Activated naive CD8-positive, alpha-beta T cell (primary cell): Measurements from ENCODE around the gene CIZ1.
A peak's percentile ranks its signal among the peaks of the same experiment; 100 is the strongest.
"Not testable (repeated sequence)": the region's sequence is repeated elsewhere in the genome, so short reads cannot be mapped to it uniquely, and the experiment has no call there.

Source experiments
- H3K27ac Mint-ChIP-seq: one replicate; pipeline ENCODE4 v1.8.0; 2021; ENCODE audit warnings: mixed read lengths
- H3K27me3 Mint-ChIP-seq: one replicate; pipeline ENCODE4 v1.8.0; 2021; ENCODE audit warnings: mixed read lengths
- H3K36me3 Mint-ChIP-seq: one replicate; pipeline ENCODE4 v1.8.0; 2021; ENCODE audit warnings: mixed read lengths
- H3K4me1 Mint-ChIP-seq: one replicate; pipeline ENCODE4 v1.8.0; 2021; ENCODE audit warnings: low read depth, mixed read lengths
- H3K4me3 Mint-ChIP-seq: one replicate; pipeline ENCODE4 v1.8.0; 2021; ENCODE audit warnings: mild to moderate bottlenecking, mixed read lengths
- H3K9me3 Mint-ChIP-seq: one replicate; pipeline ENCODE4 v1.8.0; 2021; ENCODE audit warnings: low read depth, mixed read lengths

CIZ1 gene, protein sequence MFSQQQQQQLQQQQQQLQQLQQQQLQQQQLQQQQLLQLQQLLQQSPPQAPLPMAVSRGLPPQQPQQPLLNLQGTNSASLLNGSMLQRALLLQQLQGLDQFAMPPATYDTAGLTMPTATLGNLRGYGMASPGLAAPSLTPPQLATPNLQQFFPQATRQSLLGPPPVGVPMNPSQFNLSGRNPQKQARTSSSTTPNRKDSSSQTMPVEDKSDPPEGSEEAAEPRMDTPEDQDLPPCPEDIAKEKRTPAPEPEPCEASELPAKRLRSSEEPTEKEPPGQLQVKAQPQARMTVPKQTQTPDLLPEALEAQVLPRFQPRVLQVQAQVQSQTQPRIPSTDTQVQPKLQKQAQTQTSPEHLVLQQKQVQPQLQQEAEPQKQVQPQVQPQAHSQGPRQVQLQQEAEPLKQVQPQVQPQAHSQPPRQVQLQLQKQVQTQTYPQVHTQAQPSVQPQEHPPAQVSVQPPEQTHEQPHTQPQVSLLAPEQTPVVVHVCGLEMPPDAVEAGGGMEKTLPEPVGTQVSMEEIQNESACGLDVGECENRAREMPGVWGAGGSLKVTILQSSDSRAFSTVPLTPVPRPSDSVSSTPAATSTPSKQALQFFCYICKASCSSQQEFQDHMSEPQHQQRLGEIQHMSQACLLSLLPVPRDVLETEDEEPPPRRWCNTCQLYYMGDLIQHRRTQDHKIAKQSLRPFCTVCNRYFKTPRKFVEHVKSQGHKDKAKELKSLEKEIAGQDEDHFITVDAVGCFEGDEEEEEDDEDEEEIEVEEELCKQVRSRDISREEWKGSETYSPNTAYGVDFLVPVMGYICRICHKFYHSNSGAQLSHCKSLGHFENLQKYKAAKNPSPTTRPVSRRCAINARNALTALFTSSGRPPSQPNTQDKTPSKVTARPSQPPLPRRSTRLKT

DNA sequence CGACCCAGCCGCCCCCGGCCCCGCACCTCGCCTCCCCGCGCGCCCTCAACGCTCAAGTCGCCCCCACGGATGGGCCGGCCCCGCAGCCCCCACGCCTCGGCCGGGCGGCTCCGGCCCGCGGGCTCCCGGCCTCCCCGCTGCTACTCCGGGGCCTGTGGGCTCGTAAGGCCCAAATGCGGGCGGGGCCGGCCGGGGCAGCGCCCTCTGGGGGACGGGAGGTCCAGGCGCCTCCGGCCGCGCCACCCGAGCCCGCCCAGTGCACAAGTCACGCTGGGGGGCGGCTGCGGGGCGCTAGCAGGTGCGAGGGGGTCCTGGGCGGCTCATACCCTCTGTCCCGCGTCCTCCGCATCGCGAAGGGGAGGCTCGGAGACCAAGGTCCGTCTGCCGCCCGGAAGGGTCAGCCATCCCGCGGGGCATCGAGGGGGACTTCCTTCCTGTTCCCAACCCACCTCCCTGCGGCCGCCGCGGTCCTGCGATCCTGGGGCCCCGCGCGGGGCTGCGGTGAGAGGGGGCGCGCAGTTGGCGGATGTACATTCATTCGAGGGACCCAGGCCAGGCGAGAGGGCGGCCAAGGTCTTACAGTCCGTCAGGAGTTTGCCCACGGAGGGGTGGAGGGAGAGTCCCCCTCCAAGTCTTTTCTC is at the start of gene CIZ1:
TSS of gene CIZ1 (minus strand) at position 167 of the 641 bp plus-strand sequence. CDS start 715 bp downstream, outside the sequence.
- H3K27ac Mint-ChIP-seq, result peak within 1 kb of the TSS; percentile 90
- H3K27me3 Mint-ChIP-seq, result no peaks in the 10 kb centered on the region
- peaks cover 6% of the 10 kb centered on the region for H3K36me3 Mint-ChIP-seq
- H3K4me1 Mint-ChIP-seq, result peaks cover 26% of the 10 kb centered on the region
- no peaks in the 10 kb centered on the region for H3K9me3 Mint-ChIP-seq
- peak within 1 kb of the TSS; percentile 98 for H3K4me3 Mint-ChIP-seq

DNA sequence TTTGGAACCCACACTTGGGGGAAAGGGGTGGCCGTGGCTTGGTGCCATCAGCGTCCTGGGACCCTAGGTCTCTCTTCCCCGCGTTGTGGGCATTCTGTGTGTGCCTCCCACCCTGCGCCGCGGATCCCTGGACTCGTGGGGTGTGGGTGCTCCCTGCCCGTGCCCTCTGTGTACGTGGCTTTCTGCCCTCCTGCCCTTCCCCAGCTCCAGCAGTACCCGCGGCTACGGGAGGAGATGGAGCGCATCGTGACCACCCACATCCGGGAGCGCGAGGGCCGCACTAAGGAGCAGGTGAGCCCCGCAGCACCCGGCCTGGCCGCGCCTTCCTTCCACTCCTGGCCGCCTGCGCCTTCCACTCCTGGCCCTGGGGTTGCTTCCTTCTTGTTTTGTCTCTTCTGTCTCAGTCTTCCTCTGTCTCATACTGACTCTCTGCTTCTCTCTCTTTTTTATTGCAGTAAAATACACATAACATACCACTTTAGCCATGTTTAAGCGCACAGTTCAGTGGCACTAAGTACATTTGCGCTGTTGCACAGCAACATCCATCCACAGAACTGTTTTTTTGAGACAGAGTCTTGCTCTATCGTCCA is 42.5 kb upstream of the CIZ1 start:
- Mint-ChIP-seq H3K9me3 (no peaks in the 10 kb centered on the region), H3K4me3 (no peak overlapping the region), H3K4me1 (no peaks in the 10 kb centered on the region), H3K36me3 (no peaks in the 10 kb centered on the region), H3K27ac (no peak overlapping the region), H3K27me3 (no peaks in the 10 kb centered on the region)

DNA sequence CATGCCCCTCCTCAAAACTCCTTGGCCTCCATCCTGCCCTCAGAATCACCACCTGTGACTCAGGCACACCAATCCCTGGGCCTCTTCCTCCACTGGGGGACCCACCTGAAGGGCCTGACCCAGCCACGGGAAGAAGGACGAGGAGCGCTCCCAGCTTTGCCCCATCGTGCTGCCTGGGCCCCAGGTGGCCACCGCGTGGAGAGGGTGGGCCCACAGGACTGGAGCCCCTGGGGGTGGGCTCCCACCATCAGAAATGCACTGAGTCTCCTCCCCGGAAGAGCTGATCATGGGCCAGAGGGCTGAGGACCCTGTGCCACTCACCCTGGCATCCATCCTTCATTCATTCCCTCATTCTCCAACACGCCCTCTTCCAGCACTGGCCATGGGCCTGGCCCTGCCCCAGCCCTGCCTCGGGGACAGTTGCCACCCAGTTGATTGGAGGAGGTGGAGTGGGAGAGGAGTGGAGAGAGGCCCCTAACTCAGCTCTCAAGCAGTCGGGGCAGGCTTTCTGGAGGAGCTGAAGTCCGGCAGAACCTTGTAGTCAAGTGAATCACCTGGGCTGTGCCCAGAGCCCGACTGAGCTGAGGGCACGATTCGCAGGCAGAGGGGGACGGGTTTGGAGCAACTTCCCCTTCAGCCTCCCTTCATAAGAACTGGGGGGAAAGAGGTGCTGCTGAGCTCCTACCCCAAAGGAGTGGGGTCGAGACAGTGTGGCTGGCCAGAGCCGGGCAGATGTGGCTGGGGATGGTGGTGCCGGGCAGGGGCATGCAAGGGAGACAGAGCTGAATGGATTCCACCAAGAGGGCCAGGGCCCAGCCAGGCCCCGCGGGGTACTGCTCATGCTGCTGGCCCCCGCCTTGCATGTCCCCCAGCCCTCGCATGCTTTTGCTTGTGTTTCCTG is 41.4 kb upstream of the CIZ1 start:
- no peaks in the 10 kb centered on the region for H3K36me3 Mint-ChIP-seq
- H3K4me1 Mint-ChIP-seq, result no peaks in the 10 kb centered on the region
- H3K27ac Mint-ChIP-seq, result no peak overlapping the region
- no peaks in the 10 kb centered on the region for H3K27me3 Mint-ChIP-seq
- H3K4me3 Mint-ChIP-seq, result no peak overlapping the region
- no peaks in the 10 kb centered on the region for H3K9me3 Mint-ChIP-seq

DNA sequence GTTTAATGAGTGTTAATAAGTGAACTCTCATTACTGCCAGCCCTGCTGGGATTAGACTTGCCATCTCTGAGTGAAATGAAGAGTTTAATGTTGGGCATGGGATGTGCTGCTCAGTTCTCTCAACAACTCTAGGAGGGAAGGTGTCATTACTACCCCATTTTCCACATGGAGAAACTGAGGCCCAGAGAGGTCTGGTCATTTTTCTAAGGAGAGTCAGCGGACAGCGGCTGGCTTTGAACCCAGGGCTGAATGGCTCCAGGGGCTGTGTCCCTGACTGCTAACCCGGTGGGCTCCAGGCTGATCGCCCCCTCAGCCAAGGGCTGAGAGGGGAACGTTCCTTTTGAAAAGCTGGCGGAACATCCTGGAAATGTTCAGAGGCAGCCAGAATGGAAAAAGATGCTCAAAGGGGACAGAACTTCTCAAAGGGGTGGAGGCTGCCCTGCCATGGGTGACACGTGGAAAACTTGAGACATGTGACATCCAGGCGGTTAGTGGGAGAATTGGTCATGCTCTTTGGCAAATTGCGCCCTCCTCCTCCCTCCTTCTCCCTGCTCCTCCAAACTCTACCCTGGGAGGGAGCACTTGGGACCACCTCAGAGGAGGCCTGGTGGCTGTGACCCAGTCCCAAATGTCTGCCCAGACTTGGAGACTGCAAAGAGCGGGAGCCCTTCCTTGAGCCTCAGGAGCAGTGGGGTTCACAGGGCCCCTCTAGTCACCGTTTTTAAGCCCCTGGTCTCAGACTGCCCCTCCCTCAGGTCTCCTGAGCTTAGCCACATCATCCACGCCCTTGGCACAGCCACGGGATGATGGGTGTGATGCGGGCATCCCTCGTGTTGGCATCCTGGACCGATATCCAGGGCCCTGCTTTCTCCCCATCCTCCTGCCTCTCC is 40.5 kb upstream of the CIZ1 start:
- Mint-ChIP-seq H3K9me3 (no peaks in the 10 kb centered on the region), H3K27me3 (no peaks in the 10 kb centered on the region), H3K36me3 (no peaks in the 10 kb centered on the region), H3K4me3 (no peak overlapping the region), H3K4me1 (no peaks in the 10 kb centered on the region), H3K27ac (no peak overlapping the region)

DNA sequence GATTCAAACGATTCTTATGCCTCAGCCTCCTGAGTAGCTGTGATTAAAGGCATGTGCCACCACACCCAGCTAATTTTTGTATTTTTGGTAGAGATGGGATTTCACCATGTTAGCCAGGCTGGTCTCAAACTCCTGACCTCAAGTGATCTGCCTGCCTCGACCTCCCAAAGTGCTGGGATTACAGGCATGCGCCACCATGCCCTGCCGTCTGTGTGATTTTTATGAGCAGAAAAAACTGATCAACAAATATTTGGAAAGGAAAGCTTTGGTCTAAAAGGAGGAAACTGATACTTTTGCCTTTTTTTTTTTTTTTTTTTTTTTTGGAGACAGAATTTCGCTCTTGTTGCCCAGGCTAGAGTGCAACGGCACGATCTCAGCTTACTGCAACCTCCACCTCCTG is 39.5 kb upstream of the CIZ1 start:
- H3K27me3 Mint-ChIP-seq, H3K9me3 Mint-ChIP-seq, H3K27ac Mint-ChIP-seq, H3K4me3 Mint-ChIP-seq, H3K36me3 Mint-ChIP-seq, H3K4me1 Mint-ChIP-seq: not testable (repeated sequence)

DNA sequence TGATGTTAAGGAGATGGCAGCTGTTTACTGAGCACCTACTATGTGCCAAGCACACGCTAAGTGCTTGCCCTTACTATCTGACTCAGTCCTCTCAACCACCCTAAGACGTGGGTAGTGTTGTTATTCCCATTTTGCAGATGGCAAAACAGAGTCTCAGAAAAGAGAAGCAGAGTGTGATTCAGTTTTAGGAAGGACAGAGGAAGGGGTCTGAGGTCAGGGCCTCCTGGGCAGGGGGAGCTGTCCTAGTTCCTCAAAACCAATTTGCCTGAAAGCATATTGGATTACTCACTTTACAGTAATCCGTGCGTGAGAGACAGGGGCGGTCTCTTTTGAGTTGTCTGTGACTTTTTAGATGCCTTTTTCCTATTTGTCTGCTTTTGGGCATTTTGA is 35.0 kb upstream of the CIZ1 start:
- H3K4me1 Mint-ChIP-seq, result no peaks in the 10 kb centered on the region
- H3K4me3 Mint-ChIP-seq, result no peak overlapping the region
- no peak overlapping the region for H3K27ac Mint-ChIP-seq
- H3K36me3 Mint-ChIP-seq, result no peaks in the 10 kb centered on the region
- H3K9me3 Mint-ChIP-seq, result no peaks in the 10 kb centered on the region
- H3K27me3 Mint-ChIP-seq, result no peaks in the 10 kb centered on the region

DNA sequence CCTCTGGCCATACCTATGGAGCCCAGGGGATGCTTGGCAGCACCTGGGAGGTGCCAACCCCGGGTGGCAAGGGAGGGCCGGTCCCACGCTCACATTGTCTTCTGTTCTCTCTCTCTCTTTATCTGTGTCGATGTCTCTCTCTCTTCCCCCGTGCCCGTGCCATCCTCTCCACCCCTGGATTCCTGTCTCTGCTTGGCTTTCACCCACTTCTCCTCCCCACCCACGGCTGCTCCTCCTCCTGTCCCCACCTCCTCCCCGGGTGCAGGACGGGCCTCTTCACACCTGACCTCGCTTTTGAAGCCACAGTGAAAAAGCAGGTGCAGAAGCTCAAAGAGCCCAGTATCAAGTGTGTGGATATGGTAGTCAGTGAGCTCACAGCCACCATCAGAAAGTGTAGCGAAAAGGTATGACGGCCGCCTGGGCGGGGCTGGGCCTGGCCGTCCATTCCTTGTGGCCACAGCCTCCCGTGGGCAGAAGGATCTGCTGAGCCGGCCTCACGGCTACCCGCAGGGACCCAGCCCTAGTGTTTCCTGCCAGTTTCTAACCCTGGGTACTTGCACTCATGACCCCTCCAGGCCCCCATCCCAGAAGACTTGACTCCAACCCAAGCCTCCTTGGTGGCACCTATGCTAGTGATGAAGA is 34.5 kb upstream of the CIZ1 start:
- H3K27me3 Mint-ChIP-seq, result no peaks in the 10 kb centered on the region
- no peaks in the 10 kb centered on the region for H3K9me3 Mint-ChIP-seq
- no peaks in the 10 kb centered on the region for H3K4me1 Mint-ChIP-seq
- H3K4me3 Mint-ChIP-seq, result no peak overlapping the region
- no peaks in the 10 kb centered on the region for H3K36me3 Mint-ChIP-seq
- no peak overlapping the region for H3K27ac Mint-ChIP-seq

DNA sequence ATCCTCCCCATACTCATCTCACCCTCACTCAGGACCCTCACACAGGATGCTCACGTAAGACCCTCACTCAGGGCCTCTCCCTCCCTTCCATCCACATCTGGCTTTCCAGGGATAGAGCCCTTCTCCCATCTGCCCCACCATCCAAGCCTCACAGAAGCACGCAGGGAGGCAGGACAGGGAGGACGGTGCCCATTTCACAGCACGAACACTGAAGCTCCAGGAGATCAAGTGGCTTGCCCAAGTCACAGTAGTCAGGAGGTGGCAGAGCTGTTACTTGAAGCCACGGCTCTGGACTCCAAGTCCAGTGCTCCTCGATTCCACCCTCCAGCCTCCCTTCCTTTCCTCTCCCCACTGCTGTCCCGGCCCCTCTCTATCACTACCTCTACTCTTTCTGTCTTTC is 33.5 kb upstream of the CIZ1 start:
- H3K9me3 Mint-ChIP-seq, result no peaks in the 10 kb centered on the region
- H3K27ac Mint-ChIP-seq, result no peak overlapping the region
- no peaks in the 10 kb centered on the region for H3K27me3 Mint-ChIP-seq
- no peak overlapping the region for H3K4me3 Mint-ChIP-seq
- H3K36me3 Mint-ChIP-seq, result no peaks in the 10 kb centered on the region
- no peaks in the 10 kb centered on the region for H3K4me1 Mint-ChIP-seq

DNA sequence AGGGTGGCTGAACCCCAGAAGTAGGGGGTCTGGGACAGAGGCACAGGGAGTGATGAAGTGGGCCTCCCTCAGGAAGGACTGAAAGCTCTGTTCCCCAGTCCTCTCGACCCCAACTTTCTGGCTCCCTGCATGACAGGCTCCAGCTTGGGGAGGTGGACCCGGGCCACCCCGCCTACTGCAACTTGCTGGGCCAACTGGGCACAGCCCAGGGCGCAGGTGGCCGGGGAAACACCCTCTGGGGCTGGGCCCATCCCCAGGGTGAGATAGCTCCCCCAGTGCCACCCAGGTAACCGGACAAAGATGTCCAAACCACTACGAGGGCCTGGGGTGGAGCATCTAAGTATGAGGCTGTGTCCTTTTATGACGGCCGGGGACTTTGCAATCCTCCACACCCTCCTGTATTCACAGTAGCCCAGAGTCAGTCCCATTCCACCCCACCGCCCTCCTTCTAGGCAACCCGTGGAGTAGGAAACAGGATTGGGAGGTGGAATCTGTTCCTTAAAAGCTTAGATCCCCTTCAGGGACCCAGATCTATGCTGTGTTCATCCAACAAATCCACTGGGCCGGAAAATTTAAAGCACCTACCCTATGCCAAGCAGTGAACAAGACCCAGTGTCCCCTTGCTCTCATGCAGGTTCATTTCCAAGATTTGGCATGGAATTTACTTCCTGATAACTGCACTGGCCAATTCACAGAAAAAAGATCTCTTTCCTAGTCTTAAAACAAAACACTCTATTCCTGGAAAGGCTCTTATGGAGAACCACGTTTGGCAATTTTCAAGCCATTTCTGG is 31.7 kb upstream of the CIZ1 start:
- H3K4me3 Mint-ChIP-seq, result no peak overlapping the region

DNA sequence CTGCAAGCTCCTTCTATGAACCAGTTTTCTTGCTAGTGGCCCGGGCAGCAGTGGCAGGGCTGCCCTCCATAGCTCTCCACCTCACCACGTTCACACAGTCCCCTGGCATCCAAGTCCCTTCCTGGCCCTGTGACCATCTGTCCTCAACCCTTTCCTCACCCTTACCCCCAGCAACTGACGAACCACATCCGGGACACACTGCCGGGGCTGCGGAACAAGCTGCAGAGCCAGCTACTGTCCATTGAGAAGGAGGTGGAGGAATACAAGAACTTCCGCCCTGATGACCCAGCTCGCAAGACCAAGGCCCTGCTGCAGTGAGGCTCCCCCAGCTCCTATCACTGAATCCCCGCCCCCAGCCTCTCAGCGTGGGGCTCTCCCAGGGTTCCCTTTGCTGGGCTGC is 30.7 kb upstream of the CIZ1 start:
- Mint-ChIP-seq H3K4me3 (no peak overlapping the region), H3K9me3 (no peaks in the 10 kb centered on the region), H3K27ac (no peak overlapping the region), H3K27me3 (no peaks in the 10 kb centered on the region), H3K36me3 (no peaks in the 10 kb centered on the region), H3K4me1 (peaks cover 11% of the 10 kb centered on the region)

More for the DNA sequence above, 31.7 kb upstream of the CIZ1 start:
- no peaks in the 10 kb centered on the region for H3K36me3 Mint-ChIP-seq
- H3K27ac Mint-ChIP-seq, result no peak overlapping the region
- H3K9me3 Mint-ChIP-seq, result no peaks in the 10 kb centered on the region
- H3K27me3 Mint-ChIP-seq, result no peaks in the 10 kb centered on the region
- peaks cover 10% of the 10 kb centered on the region for H3K4me1 Mint-ChIP-seq

DNA sequence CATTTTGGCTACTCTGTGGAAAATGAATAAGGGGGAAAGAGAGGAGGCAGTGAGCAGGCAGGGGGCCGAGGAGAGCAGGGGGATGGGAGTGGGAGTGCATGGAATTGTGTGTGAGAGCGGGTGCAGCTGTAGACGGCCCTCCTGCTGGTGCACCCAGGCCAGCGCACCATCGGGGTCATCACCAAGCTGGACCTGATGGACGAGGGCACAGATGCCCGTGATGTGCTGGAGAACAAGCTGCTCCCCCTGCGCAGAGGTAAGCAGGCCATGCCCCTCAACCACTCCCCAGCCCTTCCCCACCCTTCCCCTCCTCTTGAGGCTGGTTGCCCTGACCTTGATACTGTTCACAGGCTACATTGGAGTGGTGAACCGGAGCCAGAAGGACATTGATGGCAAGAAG is 28.5 kb upstream of the CIZ1 start:
- Mint-ChIP-seq H3K27ac (no peak overlapping the region), H3K4me3 (no peak overlapping the region)

DNA sequence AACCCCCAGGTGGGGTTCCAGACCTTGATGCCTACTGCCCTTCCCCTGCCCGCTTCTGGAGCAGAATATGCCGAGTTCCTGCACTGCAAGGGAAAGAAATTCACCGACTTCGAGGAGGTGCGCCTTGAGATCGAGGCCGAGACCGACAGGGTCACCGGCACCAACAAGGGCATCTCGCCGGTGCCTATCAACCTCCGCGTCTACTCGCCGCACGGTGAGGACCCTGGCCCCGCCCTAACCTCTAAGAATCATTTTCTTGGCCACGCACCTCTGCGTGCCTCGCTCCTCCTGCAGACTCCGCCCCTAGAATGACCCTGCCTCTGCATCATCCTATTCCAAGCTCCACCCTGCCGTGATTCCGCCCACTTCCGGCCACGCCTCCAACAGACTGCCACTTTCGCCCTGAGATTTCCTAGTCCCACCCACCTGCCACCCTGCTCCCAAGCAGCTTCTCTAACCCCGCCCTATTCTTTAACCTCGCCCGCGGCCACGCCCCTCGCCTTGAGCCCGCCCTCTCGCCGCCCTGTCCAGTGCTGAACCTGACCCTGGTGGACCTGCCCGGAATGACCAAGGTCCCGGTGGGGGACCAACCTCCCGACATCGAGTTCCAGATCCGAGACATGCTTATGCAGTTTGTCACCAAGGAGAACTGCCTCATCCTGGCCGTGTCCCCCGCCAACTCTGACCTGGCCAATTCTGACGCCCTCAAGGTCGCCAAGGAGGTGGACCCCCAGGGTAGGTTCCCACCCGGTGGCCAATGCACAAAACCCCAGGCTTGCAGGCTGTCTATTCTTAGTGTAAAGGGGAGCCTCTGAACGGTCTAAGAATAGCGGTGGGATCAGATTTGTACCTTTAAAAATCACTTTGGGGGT is 27.4 kb upstream of the CIZ1 start:
- H3K9me3 Mint-ChIP-seq, result no peaks in the 10 kb centered on the region
- H3K36me3 Mint-ChIP-seq, result no peaks in the 10 kb centered on the region
- H3K4me3 Mint-ChIP-seq, result peak overlapping the region; percentile 84
- H3K4me1 Mint-ChIP-seq, result peaks cover 11% of the 10 kb centered on the region
- H3K27ac Mint-ChIP-seq, result peak overlapping the region; percentile 67
- no peaks in the 10 kb centered on the region for H3K27me3 Mint-ChIP-seq

More for the DNA sequence above, 28.5 kb upstream of the CIZ1 start:
- H3K27me3 Mint-ChIP-seq, result no peaks in the 10 kb centered on the region
- H3K9me3 Mint-ChIP-seq, result no peaks in the 10 kb centered on the region
- H3K4me1 Mint-ChIP-seq, result peaks cover 11% of the 10 kb centered on the region
- H3K36me3 Mint-ChIP-seq, result no peaks in the 10 kb centered on the region
